A172 (cell line): ENCODE data around the gene PRPS1L1. TPM values are rescaled to one million over a fixed set of nuclear protein-coding genes. Genes with fewer than 3 reads are reported as not detected.

Experiments
- DNase-seq: peaks from one replicate; pipeline ENCODE4 v3.0.0-alpha.2; 2015; ENCODE audit warnings: low spot score
- total RNA-seq: library from RNA; depleted of rRNA; stranded (reverse); fragments of >200 nt; shearing (Covaris generic); gene quantifications from 2 replicates; pipeline ENCODE4 v1.2.3, GENCODE V29; 2014; rRNA removed

The PRPS1L1 gene
- not detected in 2 replicates for total RNA-seq

- DNase-seq = no peak
Observed at GRCh38 chr7:18027628-18028027, at the start of gene PRPS1L1. TSS of gene PRPS1L1 (minus strand) at chr7:18027846.

- DNase-seq = no peak
Observed at GRCh38 chr7:18076461-18076860, 48.8 kb upstream of the PRPS1L1 start.

- no peak for DNase-seq
Observed at GRCh38 chr7:18068745-18069144, 41.1 kb upstream of the PRPS1L1 start.

GRCh38 chr7:18064242-18064838 is 36.7 kb upstream of the PRPS1L1 start:
- peak; percentile 16 for DNase-seq

GRCh38 chr7:18063149-18063901 is 35.7 kb upstream of the PRPS1L1 start:
- no peak for DNase-seq

GRCh38 chr7:18059171-18059570 is 31.5 kb upstream of the PRPS1L1 start:
- DNase-seq = no peak

- DNase-seq = no peak
Observed at GRCh38 chr7:18053941-18054340, 26.3 kb upstream of the PRPS1L1 start.

GRCh38 chr7:18053177-18053928 is 25.7 kb upstream of the PRPS1L1 start:
- no peak for DNase-seq

GRCh38 chr7:18049262-18049661 is 21.6 kb upstream of the PRPS1L1 start:
- no peak for DNase-seq

- DNase-seq = no peak
Observed at GRCh38 chr7:18046601-18047000, 19.0 kb upstream of the PRPS1L1 start.

GRCh38 chr7:18045171-18045570 is 17.5 kb upstream of the PRPS1L1 start:
- DNase-seq = no peak

- DNase-seq = no peak
Observed at GRCh38 chr7:18041191-18041590, 13.5 kb upstream of the PRPS1L1 start.

GRCh38 chr7:18040196-18040595 is 12.6 kb upstream of the PRPS1L1 start:
- DNase-seq = peak; percentile 30

GRCh38 chr7:18038382-18038781 is 10.7 kb upstream of the PRPS1L1 start:
- DNase-seq = no peak

GRCh38 chr7:18037609-18038008 is 10.0 kb upstream of the PRPS1L1 start:
- no peak for DNase-seq

GRCh38 chr7:18036783-18037182 is 9.1 kb upstream of the PRPS1L1 start:
- no peak for DNase-seq

GRCh38 chr7:18030758-18031157 is 3.1 kb upstream of the PRPS1L1 start:
- no peak for DNase-seq

- DNase-seq = peak; percentile 55
Observed at GRCh38 chr7:18020138-18020715, 7.4 kb downstream of the PRPS1L1 start.

- DNase-seq = peak; percentile 94
Observed at GRCh38 chr7:18019555-18019954, 8.1 kb downstream of the PRPS1L1 start.

- DNase-seq = no peak
Observed at GRCh38 chr7:18018296-18019215, 9.1 kb downstream of the PRPS1L1 start.
